ENCODE results near the gene SLC2A11.

SLC2A11 gene

DNA sequence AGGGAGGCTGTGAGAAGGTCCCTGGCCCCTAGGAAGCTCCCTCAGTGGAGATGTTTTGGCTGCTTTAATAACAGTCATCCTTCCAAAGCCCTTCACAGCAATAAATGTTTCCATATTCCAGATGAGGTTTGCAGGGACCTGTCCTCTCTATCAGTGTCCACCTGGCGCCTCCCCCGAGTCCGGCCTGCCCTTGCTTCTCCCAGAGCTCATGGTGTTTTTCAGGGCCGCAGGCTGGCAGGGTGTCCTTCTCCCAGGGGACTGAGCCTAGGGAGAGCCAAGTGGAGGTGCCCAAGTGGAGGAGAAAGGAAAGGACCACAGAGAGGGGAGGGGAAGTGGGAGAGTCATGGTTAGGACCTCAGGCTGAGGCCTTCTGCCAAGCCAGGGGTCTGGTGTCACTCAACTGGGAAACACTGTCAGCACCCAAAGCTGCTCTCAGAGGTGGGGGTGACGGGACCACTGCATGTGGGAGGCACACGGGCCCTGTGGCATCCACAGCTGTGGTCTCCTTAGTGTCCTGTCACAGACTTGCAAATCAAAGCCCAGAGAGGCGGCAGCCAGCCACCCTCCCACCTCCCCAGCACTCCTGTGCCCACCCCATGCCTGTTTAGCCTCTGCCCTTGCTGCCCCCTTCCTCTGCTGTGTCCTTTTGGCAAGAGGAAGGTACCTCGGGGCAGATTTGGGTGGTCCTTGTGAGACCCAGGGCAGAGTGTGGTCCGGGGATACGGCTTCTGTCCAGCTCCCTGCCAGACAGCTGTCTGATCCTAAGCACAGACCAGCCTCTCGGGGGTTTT is 25.3 kb upstream of the SLC2A11 start:
- no peak for DNase-seq

DNA sequence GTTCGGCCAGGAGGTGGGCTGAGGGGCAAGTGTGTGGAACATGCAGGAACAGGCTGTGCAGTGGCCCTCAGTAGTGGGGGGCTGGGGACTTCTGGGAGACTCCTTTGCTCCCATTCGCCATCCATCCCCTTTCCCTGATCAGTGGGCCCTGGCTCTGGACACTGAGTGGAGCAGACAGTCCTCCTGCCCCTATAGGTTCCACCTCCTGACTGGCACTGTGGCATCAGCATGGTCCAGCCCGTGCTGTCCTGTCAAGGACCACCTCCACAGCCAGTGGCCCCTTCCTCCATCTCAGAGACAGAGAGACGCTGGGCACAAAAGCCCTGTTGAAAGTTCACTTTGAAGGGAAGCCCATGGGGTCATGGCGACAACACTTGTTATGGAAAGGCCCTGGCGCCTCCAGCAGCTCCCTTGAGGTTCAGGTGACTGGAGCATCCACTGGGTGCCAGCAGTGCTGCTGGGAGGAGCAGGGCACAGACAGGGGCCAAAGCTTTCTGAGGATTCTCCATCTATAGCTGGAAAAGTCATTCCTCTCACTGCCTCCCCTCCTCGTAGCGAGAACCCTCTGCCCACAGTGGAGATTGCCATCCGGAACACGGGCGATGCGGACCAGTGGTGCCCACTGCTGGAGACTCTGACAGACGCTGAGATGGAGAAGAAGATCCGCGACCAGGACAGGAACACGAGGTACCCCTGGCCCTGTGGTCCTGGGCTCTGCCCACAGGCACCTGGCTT is 24.5 kb upstream of the SLC2A11 start:
- DNase-seq, result no peak

DNA sequence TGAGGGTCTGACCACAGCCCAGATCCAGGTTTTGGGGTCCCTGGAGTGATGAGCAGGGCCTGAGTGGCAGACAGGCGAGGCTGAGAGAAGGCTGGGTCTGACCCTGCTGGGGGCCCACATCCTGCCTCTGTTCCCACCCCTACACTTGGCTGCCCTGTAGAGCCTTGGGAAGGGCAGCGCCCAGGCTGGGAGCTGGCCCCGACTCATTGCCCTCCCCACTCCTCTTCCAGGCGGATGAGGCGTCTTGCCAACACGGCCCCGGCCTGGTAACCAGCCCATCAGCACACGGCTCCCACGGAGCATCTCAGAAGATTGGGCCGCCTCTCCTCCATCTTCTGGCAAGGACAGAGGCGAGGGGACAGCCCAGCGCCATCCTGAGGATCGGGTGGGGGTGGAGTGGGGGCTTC is 23.8 kb upstream of the SLC2A11 start:
- DNase-seq, result no peak

DNA sequence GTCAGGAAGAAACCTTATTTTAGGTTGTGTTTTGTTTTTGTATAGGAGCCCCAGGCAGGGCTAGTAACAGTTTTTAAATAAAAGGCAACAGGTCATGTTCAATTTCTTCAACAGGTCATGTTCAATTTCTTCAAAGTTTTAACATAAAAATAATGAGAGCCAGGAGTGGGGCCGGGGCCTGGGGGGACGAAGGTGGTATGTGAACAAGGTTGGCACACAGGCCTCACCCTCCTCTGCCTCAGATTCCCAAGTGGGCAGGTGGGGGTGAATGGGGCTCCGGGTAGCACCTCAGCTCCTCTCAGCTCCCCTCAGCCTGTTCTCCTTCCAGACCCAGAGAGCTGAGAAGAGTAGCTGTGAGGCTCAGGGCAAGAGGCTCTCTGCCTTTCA is 23.3 kb upstream of the SLC2A11 start:
- no peak for DNase-seq

DNA sequence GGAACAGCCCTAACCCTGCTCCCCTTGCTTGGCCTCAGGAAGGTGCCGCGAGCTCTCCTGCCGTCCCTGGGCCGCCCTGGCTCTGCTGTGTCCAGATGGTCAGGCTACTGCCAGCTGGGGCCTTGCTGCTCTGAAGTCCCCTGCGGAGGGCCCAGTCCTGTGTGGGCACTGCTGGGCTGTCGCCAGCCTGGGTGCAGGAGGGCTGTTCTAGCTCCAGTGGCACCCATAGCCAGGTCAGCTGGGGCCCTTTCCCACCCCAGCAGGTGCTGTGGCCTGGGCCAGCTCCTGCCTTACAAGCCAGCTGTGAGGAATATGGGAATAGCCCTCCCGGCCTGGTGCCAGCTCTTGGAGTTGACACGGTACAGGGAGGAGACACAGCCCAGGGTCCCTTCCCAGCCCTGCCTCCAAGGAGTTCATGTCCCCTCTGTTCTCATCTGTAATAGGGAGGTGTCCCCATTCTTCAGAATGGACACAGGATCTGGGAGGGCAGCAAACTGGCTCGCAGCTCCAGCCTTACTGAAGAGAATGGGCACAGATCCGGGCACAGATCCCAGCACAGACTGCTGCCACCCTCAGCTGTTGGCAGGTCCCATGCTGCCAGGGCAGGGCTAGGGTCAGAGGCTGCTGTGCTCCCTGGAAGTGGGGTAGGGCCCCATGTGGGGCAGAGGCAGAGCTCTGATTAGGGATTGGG is 22.7 kb upstream of the SLC2A11 start:
- DNase-seq, result no peak

DNA sequence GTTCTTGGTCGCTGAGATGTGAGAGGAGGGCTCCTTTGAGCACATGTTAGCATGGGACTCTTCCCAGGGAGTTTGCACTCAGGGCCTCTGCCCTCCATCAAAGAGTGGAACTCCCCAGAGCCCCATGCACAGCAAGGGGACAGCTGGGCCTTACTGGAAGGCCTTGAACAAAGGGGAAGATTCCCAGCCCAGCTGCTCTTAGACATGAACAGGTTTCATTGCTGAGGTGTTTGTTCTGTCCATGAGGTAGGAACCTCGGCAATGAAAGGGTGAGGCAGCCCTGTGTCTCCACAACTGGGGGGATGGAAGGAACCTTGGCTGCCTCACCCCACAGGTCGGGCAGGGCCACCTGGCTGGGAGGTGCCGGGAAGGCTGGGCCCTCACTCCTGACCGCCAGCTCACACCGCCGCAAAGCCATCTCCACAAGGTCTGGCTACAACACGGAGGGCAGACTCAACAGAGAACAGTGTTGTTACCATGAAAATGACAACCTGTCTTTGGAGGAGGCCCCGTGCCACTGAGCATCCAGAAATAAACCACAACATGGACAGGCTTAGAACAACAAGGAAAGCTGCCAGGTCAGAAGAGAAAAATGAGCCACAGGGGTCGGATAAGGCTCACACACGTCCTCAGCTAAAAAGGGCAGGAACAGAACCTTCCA is 22.1 kb upstream of the SLC2A11 start:
- no peak for DNase-seq

DNA sequence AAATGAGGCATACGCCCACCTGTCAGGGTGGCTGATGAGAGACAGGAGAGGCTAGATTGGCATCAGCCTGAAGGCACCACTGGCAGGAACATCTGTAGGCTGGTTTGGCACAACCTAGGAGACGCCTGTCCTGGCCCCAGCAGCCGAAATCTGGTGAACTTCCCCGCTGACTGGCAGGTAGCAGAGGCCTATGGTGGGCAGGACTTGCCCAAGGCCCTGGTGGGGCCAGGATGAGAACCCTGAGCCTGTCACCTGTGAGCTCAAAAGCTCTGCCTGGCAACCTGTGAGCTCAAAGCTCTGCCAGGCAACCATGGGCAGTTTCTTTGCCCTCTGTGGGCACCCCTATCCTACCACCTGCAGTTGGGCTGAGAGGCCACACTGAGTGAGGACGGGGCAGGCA is 21.4 kb upstream of the SLC2A11 start:
- DNase-seq, result no peak

DNA sequence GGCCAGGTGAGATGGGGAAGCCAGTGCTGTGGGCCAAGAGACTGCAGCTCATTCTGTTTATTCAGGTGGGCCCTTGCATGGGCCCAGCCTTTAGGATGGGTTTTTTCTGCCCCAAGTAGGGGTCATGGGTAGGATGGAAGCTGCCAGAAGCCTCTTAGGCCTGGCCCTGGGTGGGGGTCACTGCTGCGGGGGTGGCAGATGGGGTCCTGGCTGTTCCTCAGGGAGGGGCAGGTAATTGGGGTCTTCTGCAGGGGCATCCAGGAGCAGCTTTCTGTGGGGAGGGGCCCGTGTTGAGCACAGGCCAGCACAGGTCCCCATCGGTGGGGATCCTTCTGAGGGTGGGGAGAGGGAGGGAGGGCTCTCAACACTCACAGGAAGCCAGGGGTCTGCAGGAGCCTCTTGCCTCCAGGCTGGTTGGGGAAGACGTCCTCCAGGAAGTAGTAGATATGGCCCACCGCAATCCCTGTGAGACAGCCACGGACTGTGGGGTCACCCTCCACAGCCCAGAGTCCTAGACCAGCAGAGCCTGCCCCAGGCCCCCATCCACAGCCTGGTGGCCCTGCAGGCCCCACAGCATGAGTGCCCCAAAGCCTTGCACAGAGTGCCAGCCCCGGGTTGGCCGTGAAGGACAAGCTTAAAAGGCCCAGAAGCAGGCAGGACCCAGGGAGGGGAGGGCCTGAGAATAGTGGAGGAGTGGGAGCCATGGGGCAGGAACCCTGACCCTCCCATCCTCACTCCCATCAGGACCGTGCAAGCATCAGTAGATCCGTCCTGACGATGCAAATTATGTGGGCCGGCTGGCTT is 20.8 kb upstream of the SLC2A11 start:
- DNase-seq, result no peak

DNA sequence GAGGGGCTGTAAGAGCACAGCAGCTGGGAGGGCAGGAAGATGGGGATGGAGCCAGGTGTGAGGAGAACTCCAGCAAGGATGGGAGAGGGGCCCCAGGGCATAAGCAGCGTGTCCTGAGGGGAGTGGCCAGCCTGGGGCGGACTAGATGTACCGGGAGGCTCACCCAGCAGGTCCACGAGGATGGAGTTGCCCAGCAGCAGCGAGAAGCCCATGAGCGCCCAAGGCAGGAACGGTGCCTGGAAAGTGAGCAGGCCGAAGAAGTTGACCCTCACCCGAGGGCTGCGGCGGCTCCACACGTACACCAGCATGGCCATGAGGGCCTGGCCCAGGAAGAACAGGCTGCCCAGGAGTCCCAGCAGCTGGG is 20.2 kb upstream of the SLC2A11 start:
- no peak for DNase-seq

DNA sequence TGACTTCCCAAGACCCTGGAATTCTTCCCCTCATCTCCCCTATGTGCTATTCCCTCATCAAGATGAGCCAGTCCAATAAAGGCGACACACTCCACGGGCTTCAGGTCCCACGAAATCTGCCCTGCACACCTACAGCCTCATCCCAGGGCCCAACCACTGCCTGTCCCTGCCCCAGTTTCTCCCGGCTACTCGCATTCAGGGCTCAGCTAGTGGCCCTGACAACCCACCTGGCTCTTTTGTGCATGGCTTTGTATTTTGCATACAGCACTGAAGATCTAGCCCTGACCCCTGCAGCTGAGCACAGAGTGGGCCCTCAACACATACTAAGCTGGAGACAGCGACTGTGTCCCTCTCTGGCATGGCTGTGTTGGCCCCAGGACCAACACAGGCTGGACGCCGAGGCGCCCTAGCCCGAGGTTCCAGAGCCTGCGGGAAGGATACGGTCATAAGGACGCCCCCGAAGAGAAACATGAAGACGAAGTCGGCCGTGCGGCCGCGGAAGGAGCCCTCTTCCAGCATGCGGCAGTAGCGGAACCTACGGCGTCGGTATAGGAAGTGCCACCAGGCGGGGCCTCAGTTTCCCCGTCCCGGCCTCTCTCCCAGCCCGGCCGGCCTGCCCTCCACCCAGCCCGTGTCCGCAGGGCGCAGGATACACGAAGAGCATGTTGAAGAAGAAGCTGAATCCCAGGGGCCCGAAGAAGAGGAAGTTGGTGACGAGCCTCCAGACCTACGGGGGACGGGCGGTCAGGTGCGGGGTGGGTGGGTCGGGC is 19.6 kb upstream of the SLC2A11 start:
- DNase-seq, result peak; percentile 18 to 45 (median 38)

DNA sequence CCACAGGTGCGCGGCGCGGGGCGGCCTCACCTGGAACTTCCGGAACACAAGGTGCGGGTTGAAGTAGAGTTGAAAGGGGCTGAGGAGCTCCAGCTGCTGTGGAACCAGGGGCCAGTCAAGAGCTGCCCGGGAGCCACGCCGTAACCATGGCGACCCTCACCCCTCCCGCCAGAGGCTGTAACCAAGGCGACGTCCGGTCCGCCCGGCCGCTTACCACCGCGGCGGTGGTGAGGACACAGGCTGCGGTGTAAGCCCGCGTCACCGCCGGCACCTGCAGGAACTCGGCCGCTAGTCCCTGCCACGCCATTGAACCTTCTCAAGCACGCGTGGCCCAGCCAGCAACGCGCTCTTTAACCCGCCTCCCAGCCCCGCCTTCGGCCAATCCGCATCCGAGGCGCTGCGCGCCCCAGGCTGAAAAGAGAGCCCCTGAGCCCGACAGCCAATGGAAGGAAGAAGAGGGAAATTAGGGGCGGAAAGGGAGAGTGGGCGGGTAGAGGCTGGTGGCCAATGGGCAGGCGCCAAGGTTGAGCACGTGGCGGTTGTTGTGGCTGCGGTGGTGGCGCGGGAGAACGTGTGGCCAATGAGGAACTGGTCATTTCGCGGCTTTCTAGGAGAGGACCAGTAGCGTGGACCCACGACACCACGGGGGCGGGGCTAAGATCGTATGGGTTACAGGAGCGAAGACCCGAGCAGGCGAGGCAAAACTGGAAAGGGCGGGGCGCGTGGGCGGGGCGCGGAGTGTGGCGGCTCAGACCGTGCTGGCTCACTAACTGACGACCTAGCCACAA is 18.8 kb upstream of the SLC2A11 start, which contains the start of gene DERL3:
Gene DERL3, minus strand, starts transcription at position 326 of the 788 bp plus-strand sequence. Its CDS starts 19 bp downstream, at position 307.
- peak; percentile 98 for DNase-seq

DNA sequence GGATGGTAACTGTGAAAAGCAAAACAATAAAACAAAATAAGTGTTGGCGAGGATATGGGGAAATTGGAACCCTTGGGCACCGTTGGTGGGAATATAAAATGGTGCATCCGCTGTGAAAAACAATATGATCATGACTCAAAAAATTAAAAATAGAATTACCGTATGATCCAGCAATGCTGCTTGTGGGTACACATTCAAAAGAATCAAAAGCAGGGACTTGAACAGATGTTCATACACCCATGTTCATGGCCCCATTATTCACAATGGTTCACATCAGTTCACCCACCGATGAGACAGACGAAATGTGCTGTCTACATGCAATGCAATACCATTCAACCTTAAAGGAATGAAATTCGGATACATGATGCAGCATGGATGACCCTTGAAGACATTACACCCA is 17.6 kb upstream of the SLC2A11 start:
- DNase-seq, result no peak

DNA sequence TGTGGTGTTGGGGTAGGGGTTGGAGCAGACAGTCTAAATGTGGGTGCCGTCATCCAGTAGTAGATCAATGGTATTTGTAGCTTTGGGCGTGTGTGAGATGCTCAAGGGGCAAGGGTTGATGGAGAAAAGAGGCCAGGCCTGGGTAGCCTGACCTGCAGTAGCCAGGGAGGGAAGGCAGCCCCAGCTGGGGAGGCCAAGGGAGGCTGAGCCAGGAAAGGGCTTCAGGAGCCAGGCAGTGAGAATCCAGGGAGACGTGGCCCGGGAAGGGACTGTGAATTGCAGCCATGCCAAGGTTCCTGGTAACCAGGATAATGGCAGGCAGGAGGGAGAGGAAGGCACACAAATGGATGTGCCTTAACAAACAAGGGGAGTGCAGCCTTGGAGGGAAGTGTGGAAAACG is 16.4 kb upstream of the SLC2A11 start:
- DNase-seq, result no peak

DNA sequence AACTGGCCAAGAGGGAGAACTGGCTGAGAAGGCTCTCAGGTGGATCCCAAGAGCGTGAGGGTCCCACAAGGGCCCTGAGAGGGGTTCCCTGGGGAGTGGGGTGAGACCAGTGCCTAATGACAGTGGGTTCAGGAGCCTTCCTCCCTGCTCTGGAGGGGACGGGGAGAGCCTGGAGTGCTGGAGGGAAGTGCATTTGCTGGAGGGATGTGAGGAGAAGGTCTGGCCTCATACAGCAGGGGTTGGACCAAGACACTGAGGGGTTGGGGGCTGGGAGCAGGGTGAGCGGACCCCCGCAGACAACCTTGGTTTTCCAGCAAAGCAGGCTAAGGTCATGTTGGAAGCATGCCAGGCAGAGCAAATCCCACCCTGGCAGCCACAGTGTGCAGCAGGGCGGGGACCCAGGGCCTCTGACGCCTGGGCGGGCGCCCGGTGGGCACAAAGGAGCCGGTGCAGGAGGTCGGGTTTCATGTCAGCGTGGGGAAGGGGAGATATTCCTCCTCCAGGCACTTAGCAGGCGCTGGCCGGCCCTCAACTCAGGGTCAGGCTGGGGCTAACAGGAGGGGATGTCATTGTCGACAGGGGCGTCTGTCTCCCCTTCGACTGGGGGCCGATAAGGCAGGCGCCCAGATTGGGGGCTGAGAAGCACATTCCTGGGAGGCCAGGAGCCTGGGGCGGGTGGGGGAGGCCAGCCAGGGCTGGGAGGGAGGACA is 15.8 kb upstream of the SLC2A11 start:
- DNase-seq, result no peak

DNA sequence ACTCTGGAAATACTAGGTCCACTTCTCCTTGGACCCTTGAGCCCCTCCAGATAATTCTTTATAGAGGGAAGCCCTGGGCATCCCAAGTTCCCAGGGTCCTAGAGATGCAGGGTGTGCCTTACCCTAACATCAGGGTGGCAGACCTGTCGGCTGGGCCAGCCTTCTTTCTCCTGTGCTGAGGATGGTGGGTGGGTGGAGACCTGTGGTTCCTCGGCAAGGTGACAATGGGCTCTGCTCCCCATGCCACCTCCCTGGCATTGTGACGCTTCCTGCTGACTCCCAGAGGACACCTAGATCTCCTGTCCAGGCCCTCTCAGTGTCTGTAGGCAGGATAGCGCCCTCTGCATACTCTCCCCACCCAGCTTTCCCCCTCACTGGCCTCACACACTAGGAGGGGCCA is 15.1 kb upstream of the SLC2A11 start:
- DNase-seq, result no peak

DNA sequence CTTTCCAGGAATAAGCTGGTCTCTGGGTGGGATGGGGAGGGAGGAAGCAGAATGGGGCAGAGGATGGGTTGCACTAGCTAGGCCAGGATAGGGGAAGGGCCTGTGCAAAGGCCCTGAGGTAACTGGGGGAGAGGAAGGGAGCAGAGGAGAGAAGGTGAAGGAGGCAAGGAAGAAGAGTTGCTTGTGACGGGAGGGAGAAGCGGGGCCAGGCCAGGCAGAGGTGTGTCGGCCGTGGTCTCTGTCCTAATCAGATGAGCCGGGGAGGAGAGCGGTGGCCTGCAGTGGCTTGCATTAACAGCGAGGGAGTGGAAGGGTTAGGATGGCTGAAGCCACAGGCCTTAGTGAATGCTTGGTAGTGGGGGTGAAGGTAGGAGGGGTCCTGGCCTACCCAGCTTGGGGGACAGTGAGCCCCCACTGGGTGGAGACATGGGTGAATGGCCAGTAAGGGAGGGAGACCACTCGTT is 12.9 kb upstream of the SLC2A11 start:
- no peak for DNase-seq

DNA sequence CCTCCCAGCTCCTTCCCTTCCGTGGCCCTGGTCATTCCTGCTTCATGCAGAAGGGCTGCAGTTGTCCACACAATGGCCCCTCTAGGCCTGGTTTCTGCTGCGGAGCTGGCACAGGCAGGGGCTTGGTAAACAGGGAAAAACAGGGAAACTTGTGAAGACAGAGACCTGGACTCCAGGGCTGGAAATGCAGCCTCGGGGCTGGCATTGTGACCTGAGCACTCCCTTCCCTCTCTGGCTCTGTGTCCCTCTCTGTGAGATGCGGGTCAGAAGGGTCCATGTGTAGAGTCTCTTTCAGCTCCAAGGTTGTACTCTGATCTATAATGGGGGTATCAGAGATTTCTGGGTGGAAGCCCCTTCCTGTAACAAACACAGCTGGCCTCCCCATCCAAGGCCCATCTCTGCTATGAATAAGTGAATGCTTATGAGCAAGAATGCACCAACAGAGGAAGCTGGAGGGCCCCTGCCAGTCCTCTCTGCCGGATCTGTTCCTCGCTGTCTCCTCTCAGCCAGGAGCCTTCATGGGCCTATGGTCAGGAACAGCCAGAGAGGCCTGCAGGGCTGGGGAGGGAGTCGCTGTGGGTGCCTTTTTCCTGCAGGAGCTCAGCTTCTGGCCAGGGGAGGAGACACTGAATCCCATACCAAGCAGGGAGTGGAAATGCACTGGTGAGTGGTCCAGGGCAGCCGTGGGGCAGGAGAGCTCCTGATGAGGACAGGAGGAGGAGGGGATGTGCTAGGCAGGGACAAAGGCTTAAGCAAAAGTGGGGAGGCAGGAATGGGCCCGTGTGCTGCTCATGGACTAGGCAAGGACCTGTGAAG is 12.2 kb upstream of the SLC2A11 start:
- no peak for DNase-seq

DNA sequence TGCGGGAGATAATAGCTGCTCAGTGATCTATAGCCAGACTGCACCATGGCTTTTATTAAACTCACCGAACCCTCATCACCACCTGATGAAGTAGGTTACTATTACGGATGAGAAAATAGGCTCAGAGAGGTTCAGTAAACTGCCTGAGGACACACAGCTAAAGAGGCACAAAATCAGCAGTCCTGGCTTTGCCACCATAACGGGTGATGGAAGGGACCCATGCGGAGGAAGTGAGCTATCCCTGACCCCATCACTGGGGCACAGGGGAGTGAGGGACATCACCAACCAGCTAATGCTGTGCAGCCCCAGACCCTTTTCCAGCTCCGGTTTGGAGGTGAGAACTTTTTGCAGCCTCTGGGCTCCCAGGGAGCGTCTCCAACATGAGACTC is 11.6 kb upstream of the SLC2A11 start:
- DNase-seq, result no peak

All from suppressor macrophage (primary cell).